Right kidney (tissue), 1 donor: ENCODE data around the gene PLSCR4.

Source experiments
- DNase-seq: peaks from one replicate; pipeline ENCODE4 v3.0.0-alpha.2; 2016

Gene PLSCR4

DNA sequence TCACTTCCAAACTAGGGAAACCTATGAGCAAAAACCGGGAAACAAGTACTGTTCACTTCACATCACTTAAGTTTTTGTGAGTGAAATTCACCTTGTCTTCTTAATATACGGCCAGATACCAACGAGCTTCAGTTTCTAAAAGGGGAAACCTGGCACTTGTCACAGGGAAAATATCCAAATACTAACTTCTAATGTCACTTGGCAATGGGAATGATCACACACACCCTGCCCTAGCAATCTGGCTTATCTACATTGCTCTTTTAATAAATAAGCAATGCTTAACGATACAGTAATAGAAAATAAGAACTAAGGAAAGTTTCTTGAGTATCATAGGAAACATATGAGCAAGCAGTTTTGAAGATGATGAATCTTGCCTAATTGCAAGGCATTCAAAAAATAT is 55.3 kb downstream of the PLSCR4 start:
- DNase-seq, result no peak

DNA sequence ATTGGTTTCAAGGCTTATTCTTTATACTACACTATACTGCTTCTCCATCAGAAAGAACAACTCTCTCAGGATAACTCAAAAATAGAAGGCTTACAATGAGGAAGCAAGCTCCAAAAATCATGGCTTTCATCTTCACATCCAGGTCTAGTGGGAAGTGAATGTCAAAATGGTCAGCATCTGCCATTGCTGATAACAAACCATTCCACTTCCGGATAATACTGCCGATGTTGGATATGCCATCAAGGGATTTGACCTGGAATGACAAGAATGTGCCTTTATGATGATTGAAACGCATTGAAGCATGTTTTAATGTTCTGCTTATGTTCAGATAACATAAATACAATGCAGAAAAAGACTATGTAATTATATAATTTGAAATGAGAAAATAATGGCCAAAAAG is 55.9 kb downstream of the PLSCR4 start:
- no peak for DNase-seq

DNA sequence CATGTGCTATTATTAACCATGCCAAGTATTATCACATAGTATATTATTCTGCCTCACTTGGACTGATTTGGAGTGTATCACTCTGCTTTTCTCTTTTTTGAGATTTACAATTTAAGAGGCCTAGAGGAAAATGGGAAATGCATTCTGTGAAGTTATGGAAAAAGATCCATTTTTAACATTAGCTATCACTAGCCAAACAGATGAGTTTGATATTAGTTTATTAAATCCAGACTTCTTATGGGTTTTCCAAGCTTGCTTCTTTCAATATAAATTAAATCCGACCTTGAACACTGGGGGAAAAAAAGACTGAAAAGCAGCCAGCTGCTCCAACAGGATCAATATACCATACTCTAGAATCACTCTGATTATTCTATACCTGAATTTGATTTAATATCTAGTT is 59.9 kb downstream of the PLSCR4 start:
- DNase-seq, result no peak

DNA sequence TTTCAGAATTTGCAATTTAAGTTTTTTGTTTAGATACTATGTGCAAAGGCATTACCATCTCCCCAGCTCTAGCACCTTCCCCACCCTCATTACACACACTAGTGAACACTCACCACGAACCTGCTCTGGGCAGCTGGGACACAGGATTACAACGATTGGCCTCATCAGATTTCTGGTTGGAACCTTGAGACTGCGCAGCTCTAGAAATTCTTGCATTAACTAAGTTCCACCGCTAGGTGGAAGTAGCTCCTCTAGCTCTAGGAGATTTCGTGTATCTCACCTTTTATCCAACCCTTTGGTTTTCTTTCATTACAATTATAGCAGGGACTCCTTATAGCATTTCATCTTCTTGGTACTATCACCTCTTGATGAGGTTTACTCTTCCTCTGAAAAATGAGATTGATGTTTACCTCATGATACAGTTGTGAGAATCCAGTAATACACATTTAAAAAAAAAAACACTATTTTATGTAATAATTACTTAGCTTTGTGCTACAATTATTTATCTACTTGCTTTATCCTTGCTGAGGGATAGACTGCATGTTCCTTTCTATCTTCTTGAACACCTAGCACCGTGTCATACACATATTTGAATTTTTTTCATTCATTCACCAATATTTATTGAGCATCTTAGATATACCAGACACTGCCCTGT is 61.3 kb downstream of the PLSCR4 start:
- DNase-seq, result peak; percentile 15

DNA sequence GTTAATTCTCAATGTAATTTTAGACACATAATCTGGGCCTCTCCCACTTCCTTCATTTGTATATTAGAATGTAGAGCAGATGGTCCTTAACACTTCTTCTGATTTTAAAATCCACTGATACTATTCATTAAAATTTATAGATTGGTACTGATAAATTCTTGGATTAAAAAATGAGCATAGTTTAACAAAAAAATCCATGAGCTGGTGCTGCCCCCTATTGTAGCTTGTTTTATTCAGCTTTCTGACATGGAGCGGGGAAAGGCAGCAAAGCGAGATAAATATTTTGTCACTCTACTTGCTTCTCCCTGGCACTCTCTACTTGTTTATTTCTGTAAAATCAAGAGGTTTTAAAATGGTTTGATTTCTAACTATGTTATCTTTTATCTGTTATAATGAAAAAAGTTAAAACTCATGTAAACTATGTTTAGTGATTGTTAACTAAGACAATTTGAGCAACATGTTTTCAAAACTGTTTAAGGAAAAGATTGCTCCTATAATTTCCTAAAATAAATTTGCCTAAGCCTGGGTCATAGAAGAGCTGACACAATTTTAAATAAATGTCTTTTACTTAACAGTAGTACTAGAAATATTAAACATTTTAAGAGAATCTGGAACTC is 63.5 kb downstream of the PLSCR4 start:
- no peak for DNase-seq

DNA sequence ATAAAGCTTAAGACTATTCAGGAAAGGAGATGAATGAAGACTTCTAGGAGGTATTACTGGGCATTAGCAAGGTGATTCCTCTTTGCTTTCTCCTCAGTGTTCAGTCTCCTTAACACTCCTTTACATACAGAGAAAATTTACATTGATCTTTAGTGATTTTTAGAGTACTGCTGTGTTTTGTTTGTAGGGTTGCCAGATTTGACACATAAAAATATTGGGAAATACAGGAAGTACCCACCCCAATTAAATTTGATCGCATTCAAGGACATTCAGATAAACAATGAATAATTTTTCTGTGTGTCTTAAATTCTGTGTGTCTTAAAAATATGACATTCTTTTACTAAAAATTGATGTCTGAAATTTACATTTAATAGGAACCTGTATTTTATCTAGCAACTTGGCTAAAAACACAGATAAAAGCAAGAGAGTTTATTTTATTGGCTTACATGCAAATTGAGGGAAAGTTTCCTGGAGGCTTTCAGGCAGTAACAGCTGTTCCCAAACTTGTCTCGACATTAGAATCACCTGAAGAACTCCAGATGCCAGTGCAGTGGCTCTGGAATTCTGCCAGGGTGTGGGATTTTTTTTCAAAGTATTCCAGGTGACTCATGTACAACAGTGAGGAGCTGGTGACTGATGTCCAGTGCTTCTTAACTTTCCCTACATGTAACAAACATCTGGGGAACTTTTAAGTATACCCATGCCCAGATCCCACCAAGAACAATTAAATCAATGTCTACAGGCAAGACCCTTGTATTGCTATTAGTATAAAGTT is 66.5 kb downstream of the PLSCR4 start:
- no peak for DNase-seq

DNA sequence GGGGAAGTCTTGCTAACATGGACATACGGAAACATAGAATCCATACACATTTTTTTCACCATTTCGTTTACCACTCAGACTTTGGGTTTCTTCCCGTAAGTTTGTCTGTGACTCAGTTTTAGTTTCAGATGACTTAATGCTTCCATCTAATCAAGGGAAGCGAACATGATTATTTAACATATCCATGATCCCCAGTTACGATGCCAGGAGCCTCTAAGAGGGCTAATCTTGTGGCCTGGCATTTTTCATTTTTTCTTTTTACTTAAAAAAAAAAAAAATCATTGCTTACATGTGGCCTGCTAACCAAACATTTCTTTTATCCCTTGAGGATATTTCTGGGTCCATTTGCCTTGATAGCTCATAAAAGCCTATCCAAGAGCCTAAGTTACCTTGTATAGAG is 69.7 kb downstream of the PLSCR4 start:
- no peak for DNase-seq

DNA sequence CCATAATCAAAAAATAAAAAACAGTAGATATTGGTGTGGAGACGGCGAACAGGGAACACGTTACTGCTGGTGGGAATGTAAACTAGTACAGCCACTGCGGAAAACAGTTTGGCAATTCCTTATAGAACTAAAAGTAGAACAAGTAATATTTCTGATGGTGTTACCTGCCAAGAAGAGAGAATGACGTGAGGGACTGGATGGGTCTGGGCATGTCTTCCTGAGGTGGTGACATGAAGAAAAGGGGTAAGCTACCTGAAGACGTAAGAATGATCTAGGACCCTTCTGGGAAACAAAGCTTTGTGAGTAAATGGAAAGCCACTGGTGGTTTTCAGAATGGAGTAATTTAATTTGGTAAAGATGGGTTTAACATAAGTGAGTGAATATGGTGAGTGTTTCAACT is 70.5 kb downstream of the PLSCR4 start:
- DNase-seq, result no peak

DNA sequence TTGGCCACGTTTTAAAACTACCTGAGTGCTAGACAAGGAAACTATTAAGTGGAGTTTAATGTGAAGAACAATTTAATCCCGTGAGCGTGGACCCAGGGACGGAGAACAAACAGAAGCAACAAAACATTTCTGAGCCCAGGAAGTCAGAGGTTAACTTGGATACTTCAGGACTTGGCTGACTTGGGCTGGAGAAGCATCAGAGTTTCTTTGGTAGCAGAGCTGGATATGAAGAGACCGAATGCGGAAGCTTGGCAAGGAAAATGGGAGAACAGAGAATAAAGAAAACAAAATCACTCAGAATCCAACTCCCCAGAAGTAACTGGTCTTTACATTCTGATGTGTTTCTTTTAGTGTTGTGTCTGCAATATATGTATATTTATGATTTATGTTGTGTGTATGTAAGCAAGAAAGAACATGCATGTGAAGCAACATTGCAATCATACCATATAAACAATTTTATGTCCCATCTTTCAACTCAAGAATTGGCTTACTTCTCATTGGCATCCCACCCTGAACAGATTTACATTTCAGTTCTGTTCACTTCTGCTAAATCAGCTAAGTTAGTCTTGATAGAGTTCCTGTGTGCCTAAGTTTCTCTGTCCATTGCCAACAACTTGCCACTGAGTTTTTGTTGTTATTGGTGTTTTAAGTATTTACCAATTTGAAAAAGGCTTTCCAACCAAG is 72.8 kb downstream of the PLSCR4 start:
- no peak for DNase-seq

DNA sequence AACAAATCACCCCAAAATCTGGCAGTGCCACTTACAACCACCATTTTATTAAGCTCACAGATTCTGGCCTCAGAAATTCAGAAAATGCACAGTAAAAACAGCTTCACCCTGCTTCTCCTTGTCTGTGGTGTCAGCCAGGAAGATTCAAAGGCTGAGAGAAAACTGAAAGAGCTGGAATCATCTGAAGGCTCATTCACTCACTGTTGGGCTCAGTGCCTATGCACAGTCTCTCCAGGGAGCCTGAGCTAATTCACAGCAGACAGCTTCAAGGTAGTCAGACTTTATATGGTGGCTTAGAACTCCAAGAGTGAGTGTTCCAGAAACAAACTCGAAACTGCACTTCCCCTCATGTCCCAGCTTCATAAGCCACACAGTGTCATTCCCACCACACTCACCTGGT is 73.4 kb downstream of the PLSCR4 start:
- no peak for DNase-seq

DNA sequence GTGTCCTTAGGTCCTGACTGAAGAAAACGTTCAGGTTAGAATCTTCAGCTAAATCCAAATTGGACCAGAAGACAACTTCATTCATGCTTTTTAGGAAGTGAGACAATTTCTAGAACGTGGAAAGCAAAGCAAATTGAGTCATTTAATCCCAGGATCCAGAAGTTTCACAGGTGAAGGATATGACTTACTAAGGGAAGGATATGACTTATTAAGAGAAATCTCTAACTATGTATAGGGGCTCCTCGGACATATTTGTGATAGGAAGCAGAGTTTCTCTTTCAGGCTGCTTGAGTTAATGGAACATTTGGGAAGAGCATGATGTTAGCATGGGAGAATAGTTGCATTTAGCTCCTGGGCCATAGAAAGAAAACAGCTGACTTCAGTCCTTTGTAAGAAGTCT is 73.8 kb downstream of the PLSCR4 start:
- no peak for DNase-seq

DNA sequence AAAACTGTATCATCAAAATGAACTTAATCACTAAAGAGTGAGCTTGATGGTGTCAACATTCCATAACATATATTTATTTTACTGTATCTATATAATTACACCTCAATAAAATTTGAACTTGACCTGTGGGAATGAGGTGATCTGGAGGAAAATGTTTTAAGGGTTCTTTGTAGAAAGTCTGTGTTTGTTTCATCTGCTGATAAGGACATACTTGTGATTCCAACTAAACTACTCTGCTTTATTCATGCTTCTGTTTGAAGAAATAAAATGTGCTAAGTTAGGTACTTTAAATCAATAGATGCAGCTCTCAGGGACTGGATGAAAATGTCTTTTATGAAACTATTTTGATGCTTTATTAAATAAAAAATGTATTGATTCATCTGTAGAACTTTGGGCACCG is 78.3 kb downstream of the PLSCR4 start:
- no peak for DNase-seq

DNA sequence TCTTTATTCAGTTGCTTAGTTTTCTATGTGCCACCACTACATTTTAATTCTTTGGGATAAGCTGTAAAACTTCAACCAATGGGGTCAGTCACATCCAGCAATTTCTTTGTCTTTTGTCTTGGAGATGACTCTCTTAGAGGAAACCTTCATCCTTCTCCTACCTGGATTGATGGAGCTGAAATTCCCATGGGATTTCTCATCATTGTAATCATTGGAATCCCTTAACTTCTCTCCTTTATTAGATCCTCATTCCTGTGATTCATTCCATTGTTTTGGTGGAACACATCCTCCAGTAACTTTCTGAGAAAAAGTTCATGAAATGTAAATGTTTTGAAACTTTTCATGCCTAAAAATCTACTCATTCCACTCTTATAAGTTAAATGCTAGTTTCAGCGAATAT is 80.3 kb downstream of the PLSCR4 start:
- DNase-seq, result no peak

DNA sequence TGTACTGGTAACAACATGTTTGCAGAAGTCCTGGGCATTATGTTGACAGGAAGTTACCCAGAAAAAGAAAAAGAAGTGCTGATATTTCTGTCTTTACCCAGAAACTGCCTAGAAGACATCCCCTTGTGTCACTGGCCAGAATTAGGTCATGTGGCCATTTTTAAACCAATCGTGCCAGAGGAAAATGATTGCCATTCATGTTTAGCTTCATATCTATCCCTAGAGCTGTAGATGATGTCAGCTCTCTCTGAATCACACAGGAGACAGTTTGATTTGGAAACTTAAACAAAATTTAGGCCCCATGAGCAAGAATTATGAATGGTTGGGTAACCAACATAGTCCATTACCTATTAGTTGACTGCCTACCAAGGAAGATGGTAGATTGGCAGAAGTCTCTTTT is 81.0 kb downstream of the PLSCR4 start:
- no peak for DNase-seq

DNA sequence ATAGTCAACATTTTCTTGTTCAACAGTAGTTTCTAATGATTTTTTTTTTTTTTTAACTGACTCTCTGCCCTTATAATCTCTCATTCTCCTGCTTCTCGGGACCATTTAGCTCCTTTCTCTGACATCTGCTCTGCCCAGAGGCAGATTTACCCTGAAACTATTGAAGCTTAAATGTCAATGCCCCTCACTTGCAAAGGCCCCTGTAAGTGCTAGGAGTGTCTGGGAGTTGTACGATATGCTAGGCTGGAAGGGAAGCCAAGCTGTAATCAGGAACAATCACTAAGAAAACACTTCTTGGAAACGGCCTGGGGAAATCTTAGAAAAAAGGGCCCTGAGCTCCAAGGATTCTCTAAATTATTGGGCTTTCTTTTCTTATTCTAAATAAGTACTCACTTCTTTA is 84.1 kb downstream of the PLSCR4 start:
- DNase-seq, result no peak

DNA sequence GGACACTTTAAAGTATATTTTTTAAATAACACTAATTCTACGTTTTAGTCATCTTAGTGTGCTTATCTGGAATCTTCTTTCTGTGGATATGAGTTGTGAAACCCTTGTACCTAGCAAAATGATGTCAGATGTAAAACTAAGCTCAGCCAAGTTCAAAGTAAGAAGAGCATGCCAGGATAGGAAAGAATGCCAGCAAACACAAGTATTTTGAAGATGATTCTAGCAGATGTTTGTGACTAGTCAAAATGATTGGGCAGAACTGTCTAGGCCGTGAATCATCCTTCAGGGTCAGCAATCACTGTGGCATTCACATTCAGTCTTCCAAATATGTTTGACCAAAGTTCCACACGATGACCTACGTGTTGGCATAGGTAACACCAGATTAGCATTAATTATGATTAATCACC is 84.5 kb downstream of the PLSCR4 start:
- DNase-seq, result no peak

DNA sequence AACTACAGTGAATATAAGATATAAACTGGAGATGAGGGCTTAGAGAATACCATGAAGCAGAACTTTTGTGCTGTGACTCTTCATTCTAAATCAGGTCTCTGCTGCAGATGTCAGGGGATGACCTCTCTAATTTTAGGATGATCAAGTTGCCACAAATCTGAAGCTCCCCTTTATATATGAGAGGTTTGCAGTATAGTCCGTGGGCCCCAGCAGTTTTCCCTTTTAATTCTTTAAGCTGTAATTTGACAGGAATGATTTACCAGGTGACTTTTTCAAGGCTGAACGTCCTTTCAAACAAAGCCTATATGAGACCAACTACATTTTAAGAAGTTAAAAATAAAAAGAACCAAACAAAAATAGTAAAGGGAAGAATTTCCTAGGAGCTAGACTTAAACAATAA is 85.0 kb downstream of the PLSCR4 start:
- DNase-seq, result no peak

DNA sequence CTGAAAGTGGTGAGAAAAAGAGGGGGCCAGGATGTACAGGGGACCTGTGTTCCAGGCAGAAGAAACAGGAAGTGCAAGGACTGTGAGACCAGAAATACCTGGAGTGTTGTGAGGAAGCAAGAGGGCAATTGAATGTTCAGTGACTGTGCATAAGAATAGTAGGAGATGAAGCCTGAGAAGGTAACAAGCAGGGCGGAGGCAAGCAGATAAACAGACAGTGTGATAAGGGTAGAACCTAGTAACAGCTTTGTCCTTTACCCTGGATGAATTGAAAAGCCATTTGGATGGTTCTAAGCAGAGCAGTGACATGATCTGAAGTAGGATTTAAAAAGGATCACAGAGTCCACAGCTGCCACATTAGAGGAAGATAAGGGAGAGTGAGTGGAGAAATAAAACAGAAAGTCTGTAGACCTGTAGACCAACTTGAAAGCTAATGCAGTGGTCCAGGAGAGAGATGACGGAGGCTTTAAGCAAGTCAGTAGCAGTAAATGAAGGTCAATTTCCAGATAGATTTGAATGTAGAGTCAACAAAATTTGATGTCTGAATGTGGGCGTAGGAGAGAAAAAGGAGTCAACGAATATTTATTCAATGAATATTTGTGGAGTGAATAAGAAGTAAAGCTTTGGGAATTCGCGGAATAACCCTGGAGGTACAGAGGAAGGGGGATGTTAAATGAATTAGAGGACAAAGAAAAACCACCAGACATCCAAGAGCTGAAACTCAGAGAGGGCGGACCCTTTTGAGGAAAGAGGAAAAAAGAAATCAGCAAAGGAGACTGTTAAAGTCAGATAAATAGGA is 85.7 kb downstream of the PLSCR4 start:
- DNase-seq, result no peak

DNA sequence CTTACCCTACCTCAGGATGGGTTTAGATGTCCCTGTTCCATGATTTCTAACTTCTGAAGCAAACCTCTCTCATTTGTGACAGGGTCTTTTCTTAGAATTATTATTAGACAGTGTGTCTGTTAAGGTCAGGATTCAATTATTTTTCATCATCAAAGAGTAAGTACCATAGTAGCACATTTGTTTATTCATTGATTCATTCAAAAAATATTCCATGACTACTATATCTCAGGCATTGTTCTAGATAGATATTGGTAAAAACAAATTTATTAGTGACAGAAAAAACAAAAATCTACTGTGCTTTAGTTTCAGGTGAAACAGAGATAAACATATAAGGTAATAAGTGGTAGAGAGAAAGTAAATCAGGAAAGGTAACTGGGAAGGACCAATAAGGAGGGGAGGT is 86.4 kb downstream of the PLSCR4 start:
- DNase-seq, result no peak

DNA sequence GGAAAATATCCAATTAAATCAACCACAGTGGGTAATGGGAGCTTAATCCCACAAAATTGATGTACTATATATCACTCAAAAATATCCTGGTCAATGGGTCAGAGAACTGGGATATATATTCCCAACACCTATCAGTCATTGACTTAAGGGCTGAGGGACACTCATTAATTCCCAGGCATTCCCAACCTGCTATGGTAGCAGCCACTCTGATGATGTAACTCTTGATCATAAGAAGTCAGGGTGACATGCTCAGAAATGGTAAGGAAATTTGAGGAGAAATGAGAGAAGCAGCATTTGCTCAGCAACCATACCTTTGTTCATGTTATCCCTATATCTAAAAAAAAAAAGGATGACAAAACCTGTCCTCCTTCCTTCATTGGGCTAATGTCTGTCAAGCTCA is 86.8 kb downstream of the PLSCR4 start:
- no peak for DNase-seq

DNA sequence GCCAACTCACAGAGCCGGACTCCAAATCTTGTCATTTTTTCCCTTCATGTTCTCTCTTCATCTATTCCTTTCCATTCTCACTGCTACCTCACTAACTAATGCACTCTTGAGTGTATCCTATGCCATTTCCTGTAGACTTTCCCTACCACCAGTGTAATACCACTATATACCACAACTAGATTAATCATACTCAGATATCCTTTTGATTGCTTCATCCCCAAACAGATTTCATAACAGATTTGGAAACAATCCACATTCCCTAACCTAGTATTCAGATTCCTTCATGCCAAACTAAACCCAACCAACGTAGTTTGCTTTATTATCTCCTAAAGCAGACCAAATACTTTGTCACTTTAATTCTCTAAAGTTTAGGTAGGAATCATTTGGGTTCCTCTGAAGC is 87.3 kb downstream of the PLSCR4 start:
- no peak for DNase-seq

DNA sequence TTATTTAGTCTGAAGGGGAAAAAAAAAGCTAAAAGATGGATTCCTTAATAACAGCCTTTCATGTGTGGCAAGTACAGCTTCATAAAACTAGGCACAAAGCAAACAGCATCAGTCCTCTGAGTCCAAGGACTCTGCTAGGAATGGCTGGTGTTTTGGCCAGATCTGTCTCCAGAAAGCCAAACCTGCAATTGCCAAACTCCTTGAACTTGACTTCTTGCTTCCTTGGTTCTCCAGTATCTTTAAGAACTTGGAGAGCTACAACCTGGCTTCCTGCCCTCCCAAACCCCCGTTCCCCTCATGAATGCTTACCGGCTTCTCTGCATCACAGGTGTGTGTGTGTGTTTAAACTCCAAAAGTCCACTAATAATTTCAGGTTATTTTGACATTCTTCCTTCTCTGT is 88.3 kb downstream of the PLSCR4 start:
- no peak for DNase-seq

DNA sequence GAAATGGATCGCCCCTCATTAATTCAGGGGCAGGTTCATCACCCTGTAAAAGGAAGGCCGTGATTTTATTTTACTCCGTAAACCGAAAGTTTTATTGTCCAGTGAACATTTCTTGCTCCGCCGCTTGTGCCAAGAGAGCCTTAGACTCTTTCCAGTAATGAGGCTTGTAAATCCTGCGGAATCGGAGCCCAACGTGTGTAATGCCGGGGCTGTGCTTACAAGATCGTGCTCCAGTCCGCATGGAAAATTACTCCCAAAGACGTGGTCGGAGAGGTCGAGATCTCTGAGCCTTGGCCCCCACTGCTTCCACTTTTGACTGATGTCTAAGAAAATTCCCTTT is 89.3 kb downstream of the PLSCR4 start:
- DNase-seq, result no peak
